Stimulated activated CD4-positive, alpha-beta T cell treated with anti-CD3 and anti-CD28 coated beads, TNF-alpha, amount 100 ng/mL, for 48 hours (primary cell): ENCODE measurements around the gene KDM4B.

ENCODE experiments used
- DNase-seq, 3 donors: peaks; one replicate each; pipeline ENCODE4 v3.0.0-alpha.2; 2020; ENCODE audit warnings: low read depth in 3 of 3

KDM4B gene

GRCh38 chr19:5122671-5123409 is 153.9 kb downstream of the KDM4B start:
- no peak for DNase-seq

- no peak for DNase-seq
Measured at GRCh38 chr19:5123646-5124045, 154.7 kb downstream of the KDM4B start.

DNA sequence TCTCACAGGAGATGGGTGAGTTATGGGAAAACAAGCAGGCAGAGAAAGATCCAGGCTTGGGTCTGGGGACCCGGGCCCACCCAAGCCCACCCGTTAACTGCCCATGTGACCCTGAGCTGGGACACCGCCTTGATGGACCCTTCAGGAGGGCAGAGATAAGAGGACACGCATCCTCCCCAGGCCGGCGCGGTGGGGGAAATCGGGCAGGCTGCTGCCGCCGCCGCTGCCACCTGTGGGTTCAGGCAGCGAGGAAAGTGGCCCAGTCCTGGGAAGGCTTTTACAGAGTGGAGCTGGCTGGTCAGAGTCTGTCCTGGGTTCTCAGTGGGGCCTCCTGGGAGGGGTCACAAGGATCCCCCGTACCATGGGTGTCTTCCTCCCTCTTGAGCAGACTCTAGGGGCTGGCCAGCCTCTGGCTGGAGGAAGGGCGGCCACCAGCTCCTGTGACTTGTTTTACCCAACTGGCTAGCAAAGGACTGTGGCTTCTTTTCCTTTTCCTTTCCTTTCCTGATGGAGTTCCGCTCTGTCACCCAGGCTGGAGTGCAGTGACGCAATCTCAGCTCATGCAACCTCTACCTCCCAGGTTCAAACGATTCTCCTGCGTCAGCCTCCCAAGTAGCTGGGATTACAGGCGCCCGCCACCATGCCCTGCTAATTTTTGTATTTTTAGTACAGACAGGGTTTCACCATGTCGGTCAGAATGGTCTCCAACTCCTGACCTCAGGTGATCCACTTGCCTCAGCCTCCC is 155.4 kb downstream of the KDM4B start:
- DNase-seq, result no peak

- DNase-seq, result no peak
Measured at GRCh38 chr19:5125376-5125775, 156.5 kb downstream of the KDM4B start.

- DNase-seq, result no peak
Measured at GRCh38 chr19:5125797-5126497, 157.0 kb downstream of the KDM4B start.

GRCh38 chr19:5126498-5127223 is 157.7 kb downstream of the KDM4B start:
- DNase-seq, result no peak

DNA sequence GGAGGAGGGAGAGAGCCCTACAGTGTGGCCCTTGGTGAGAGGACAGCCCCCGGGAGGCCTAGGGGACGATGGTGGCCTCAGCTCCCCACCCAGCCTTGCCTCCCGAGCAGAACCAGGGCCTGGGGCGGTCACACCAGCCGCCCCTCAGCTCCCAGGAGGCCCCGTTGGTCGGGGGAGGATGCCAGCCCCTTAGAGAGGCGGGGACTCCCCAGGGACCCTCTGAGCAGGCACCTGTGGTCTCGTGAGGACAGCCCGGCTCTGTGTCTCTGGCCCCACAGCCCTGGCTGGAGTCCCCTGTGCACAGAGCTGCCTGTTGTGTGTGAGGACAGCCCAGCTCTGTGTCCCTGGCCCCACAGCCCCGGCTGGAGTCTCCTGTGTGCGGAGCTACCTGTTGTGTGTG is 158.8 kb downstream of the KDM4B start:
- DNase-seq, result no peak

GRCh38 chr19:5128251-5128935 is 159.5 kb downstream of the KDM4B start:
- no peak for DNase-seq

- DNase-seq, result no peak
Measured at GRCh38 chr19:5128936-5129389, 160.1 kb downstream of the KDM4B start.

DNA sequence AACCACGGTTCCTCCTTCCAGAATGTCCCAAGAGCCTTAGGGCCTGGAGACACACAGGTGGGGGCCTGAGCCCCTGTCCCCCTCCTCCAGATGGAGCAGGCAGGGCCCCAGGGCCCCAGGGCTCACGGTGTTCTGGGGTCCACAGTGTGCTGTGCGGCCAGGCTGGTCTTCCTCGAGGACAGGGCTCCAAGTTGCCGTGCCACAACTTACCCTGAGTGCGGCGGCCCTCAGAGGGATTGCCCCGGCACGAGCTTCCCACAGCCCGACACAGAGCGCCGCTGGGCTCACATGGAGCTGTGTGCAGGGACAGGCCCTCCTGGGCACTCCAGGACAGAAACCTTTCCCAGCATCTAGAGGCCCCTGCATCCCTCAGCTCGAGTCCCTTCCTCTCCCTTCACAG is 160.8 kb downstream of the KDM4B start:
- DNase-seq, result no peak

- DNase-seq, result peak in 2 of 3 donors; percentile 12 to 36
Measured at GRCh38 chr19:5130371-5131030, 161.6 kb downstream of the KDM4B start.

DNA sequence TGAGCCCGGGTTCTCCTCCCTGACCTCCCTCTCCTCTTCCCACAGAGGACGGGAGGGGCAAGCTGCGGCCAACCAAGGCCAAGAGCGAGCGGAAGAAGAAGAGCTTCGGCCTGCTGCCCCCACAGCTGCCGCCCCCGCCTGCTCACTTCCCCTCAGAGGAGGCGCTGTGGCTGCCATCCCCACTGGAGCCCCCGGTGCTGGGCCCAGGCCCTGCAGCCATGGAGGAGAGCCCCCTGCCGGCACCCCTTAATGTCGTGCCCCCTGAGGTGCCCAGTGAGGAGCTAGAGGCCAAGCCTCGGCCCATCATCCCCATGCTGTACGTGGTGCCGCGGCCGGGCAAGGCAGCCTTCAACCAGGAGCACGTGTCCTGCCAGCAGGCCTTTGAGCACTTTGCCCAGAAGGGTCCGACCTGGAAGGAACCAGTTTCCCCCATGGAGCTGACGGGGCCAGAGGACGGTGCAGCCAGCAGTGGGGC is 162.2 kb downstream of the KDM4B start:
- peak in 1 of 3 donors; percentile 26 for DNase-seq

- peak in 1 of 3 donors; percentile 25 for DNase-seq
Measured at GRCh38 chr19:5131506-5132205, 162.7 kb downstream of the KDM4B start.

DNA sequence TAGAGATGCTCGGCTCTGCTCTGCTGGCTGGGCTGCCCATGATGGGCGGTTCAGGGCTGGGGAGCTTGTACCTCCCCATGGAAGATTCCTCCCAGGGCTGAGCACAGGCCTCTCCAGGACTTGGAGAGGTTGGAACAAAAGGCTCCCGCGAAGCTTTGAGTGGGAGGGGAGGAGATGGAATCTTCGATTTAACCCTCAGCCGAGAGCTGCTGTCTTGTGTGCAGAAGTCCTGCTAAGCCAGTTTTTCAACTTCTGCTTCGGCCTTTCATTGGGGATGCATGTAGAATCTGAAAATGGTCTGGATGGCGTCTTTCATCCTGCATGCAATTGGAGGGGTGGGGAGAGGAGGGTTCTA is 163.3 kb downstream of the KDM4B start:
- no peak for DNase-seq

- no peak for DNase-seq
Measured at GRCh38 chr19:5132698-5133651, 164.1 kb downstream of the KDM4B start.

DNA sequence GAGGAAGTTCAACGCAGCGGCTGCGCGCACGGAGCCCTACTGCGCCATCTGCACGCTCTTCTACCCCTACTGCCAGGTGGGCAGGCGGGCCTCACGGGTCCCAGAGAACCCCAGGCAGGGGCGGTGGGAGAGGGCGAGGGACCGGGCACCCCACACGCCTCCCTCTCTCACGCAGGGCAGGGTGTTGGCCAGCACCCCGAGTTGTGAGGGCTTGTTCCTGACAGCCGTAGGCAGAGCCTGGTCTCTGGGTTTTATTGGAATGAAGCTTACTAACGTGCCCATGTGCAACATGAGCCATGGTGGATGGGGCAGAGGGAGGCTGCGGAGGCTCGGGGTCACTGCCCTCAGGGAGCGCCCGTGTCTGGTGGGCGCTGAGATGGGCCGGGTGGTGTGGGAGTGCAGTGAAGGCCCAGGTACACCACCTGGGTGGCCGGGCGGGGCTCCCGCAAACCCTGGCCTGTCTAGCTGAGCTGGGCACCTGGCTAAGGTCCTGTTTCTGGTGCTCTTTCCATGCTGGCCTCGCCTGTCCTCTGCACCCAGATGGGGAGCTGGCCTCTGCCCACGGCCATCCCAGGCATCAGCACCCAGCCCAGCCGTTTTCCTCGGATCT is 165.2 kb downstream of the KDM4B start:
- DNase-seq, result no peak

- no peak for DNase-seq
Measured at GRCh38 chr19:5134691-5135090, 165.8 kb downstream of the KDM4B start.

DNA sequence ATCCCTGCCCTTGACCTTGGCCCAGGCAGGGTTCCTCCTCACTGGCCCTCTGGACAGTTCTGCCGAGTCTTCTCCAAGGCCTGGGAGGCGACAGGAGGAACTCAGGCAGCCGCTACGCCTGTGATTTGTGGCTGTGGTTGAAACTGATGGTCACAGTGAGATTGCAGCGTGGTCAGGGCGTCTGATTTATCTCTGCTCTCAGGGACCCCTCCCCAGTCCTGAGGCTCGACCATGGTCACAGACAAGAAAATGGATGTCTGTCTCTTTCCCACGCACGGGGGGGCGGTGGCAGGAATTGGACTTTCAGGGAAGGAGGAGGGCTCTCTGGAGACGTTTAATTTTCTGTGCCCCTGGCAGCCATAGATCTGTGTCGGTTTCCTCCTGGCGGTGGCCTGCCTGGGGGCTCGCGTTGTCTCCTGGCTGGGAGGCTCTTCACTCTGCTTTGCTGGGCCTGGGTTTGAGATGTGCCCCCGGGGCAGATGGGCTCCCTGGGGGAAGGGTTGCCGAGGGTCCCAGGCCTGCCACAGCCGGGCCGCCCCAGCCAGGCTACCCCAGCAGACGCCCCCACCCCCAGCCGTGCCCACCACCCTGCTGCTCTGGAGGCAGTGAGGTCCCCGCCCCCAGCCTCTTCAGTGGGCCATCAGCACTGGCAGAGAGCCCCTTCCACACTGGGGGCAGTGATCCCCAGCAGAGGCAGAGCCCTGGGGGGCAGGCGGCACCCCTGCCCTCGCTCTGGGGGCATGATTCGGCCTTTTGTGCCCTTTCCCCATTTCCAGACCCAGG is 167.4 kb downstream of the KDM4B start:
- DNase-seq, result no peak
